B cell (primary cell): ENCODE measurements around the gene ZNF560. TPM values are rescaled to one million over a fixed set of nuclear protein-coding genes. Genes with fewer than 3 reads are reported as not detected.

Experiments used
- ATAC-seq: fragments of 200-7000 bp; cut with Tn5 transposase; one replicate; pipeline ENCODE4 v1.10.0; 2021; ENCODE audit warnings: low read depth, mild to moderate bottlenecking, moderate number of reproducible peaks, moderate library complexity
- CTCF ChIA-PET: fragments of 350-600 bp; sonication (Branson Sonifier 250); formaldehyde crosslinking; loops from one replicate; lab custom pipeline; 2021; ENCODE audit warnings: antibody characterized with exemption, inconsistent platforms; lab: Charles Lee
- POLR2A ChIA-PET: fragments of 350-600 bp; sonication (Branson Sonifier 250); formaldehyde crosslinking; loops from one replicate; lab custom pipeline; 2021; ENCODE audit warnings: antibody characterized with exemption; lab: Charles Lee
- DNase-seq: peaks from one replicate; pipeline ENCODE4 v3.0.0; 2013
- H2AFZ ChIP-seq: 2 replicates; pipeline ENCODE4 v1.6.1; 2012; ENCODE audit warnings: mild to moderate bottlenecking, low read depth, low read length; ENCODE audit not compliant: insufficient read depth, poor library complexity, severe bottlenecking
- H3K27ac ChIP-seq, 2 donors: 1 replicate in 1 of 2; 2 replicates in 1 of 2; pipeline ENCODE4 v1.5.1; 2012 to 2013; ENCODE audit warnings: low read length in 2 of 2, mild to moderate bottlenecking in 2 of 2, moderate library complexity in 1 of 2
- H3K27me3 ChIP-seq, 4 experiments: fragments of 200-600 bp in 1 of 4; sonication (generic) in 1 of 4; replicated peaks in 1 of 4; 1 replicate in 2 of 4; 2 replicates in 2 of 4; pipeline versions ENCODE4 v1.6.1 to v1.7.0; 2013 to 2016; ENCODE audit warnings: low read length in 3 of 4, mild to moderate bottlenecking in 2 of 4, mixed read lengths in 1 of 4, moderate library complexity in 1 of 4; ENCODE audit not compliant: insufficient read depth in 4 of 4, control insufficient read depth in 3 of 4; ENCODE audit errors: control extremely low read depth in 1 of 4
- H3K36me3 ChIP-seq, 2 experiments: replicated peaks in 1 of 2; 1 replicate in 1 of 2; 2 replicates in 1 of 2; pipeline versions ENCODE4 v1.6.1 to v1.7.1; 2013; ENCODE audit warnings: low read length in 1 of 2; ENCODE audit not compliant: insufficient read depth in 2 of 2, control insufficient read depth in 1 of 2; ENCODE audit errors: control extremely low read depth in 1 of 2, extremely low read depth in 1 of 2
- H3K4me1 ChIP-seq, 2 donors: fragments of 200-600 bp in 1 of 2; sonication (generic) in 1 of 2; 1 replicate in 1 of 2; 2 replicates in 1 of 2; pipeline versions ENCODE4 v1.5.1 to v1.6.1; 2013 to 2017; ENCODE audit warnings: low read length in 2 of 2; ENCODE audit not compliant: control insufficient read depth in 2 of 2, insufficient read depth in 2 of 2
- H3K4me2 ChIP-seq: replicated peaks from 2 replicates; pipeline ENCODE3; 2012; ENCODE audit warnings: mild to moderate bottlenecking, low read depth, low read length; ENCODE audit not compliant: poor library complexity, severe bottlenecking
- H3K4me3 ChIP-seq, 5 experiments: fragments of 200-600 bp in 1 of 5; sonication (generic) in 1 of 5; 1 replicate in 3 of 5; 2 replicates in 2 of 5; pipeline versions ENCODE4 v1.5.1 to v1.7.0; 2011 to 2016; ENCODE audit warnings: low read length in 4 of 5, mild to moderate bottlenecking in 4 of 5, low read depth in 2 of 5, control low read depth in 1 of 5, moderate library complexity in 1 of 5; ENCODE audit not compliant: insufficient read depth in 1 of 5; ENCODE audit errors: control extremely low read depth in 1 of 5, extremely low read depth in 1 of 5
- H3K79me2 ChIP-seq: fragments of 200-600 bp; sonication (generic); one replicate; pipeline ENCODE4 v1.6.0; 2016; ENCODE audit warnings: low read length; ENCODE audit not compliant: control insufficient read depth, insufficient read depth
- H3K9ac ChIP-seq: fragments of 200-600 bp; sonication (generic); 2 replicates; pipeline ENCODE4 v1.6.1; 2017; ENCODE audit warnings: mild to moderate bottlenecking, low read length, moderate library complexity
- H3K9me3 ChIP-seq, 3 donors: one replicate each; pipeline versions ENCODE4 v1.6.1 to v1.7.1; 2013; ENCODE audit warnings: low read length in 2 of 3; ENCODE audit not compliant: control insufficient read depth in 2 of 3, insufficient read depth in 1 of 3; ENCODE audit errors: control extremely low read depth in 1 of 3
- H4K20me1 ChIP-seq: 2 replicates; pipeline ENCODE4 v1.6.0; 2012; ENCODE audit warnings: mild to moderate bottlenecking, low read length; ENCODE audit not compliant: insufficient read depth, control insufficient read depth, poor library complexity, severe bottlenecking
- H3K27ac Mint-ChIP-seq: one replicate; pipeline ENCODE4 v1.8.0; 2021; ENCODE audit warnings: mixed read lengths
- H3K27me3 Mint-ChIP-seq: one replicate; pipeline ENCODE4 v1.8.0; 2021; ENCODE audit warnings: mixed read lengths
- H3K4me1 Mint-ChIP-seq: one replicate; pipeline ENCODE4 v1.8.0; 2021; ENCODE audit warnings: mixed read lengths
- H3K4me3 Mint-ChIP-seq: one replicate; pipeline ENCODE4 v1.8.0; 2021; ENCODE audit warnings: mixed read lengths
- H3K9me3 Mint-ChIP-seq: one replicate; pipeline ENCODE4 v1.8.0; 2022; ENCODE audit warnings: mixed read lengths; ENCODE audit not compliant: insufficient read depth
- EZH2 ChIP-seq: IDR thresholded peaks from 2 replicates; pipeline ENCODE4 v1.6.1; 2012; ENCODE audit warnings: borderline replicate concordance, low read depth, mild to moderate bottlenecking, moderate library complexity, low read length; ENCODE audit not compliant: insufficient read depth, poor library complexity, severe bottlenecking
- WGBS: methylation state at CpG from one replicate; pipeline ENCODE4 v1.1.5; 2013; ENCODE audit warnings: missing lambda C conversion rate; ENCODE audit not compliant: insufficient coverage; 5-methylcytosine and 5-hydroxymethylcytosine counted together
- intact Hi-C: fragments of 100-400 bp; cut with micrococcal nuclease; formaldehyde crosslinking; loops from one replicate; pipeline ENCODE4 v1.10.0; 2022
- polyA plus RNA-seq: library from polyadenylated mRNA; depleted of rRNA; stranded (reverse); fragments of >200 nt; gene quantifications from 2 replicates; pipeline ENCODE4 v1.2.3, GENCODE V29; 2012
- total RNA-seq, 2 donors: library from RNA; stranded (reverse); fragments of 120-200 nt in 1 of 2; gene quantifications; 1 replicate in 1 of 2; 2 replicates in 1 of 2; pipeline versions ENCODE4 v1.2.3 to v1.2.4, GENCODE V29; 2013 to 2022
- TF ChIP-seq, protein P1 (sequence below): fragments of 200-600 bp; IDR thresholded peaks from one replicate; pipeline ENCODE4 v1.8.0; 2022; ENCODE audit warnings: antibody characterized with exemption, mild to moderate bottlenecking

Gene ZNF560
- total and polyA plus RNA-seq, 2 donors (not counting 1 experiment from before 2014, with no cell fraction given): not detected

DNA sequence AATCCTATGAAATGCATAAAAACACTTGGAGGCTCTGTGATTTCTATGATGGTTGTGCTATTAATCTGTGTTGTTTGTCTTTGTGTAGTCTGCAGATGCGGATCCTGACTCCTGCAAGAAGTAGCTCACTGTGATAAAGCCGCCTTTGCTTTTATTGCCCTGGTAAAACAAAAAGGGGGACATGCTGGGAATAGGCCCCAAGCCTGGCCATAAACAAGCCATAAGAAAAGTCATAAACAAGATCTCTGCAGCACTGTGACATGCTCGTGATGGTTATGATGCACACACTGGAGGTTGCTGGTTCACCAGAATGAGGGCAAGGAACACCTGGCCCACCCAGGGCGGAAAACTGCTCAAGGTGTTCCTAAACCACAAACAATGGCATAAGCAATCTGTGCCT is 36.5 kb downstream of the ZNF560 start:
- Histone ChIP-seq H3K9me3 (peaks cover 15 to 38% (median 36%) of the 10 kb centered on the region in 3 donors), H2AFZ (no peak overlapping the region), H3K4me2 (no peak overlapping the region), H3K79me2 (no peaks in the 10 kb centered on the region), H3K36me3 (no peaks in the 10 kb centered on the region), H3K4me1 (no peaks in the 10 kb centered on the region), H4K20me1 (no peaks in the 10 kb centered on the region), H3K27me3 (no peaks in the 10 kb centered on the region), H3K27ac (no peak overlapping the region), H3K9ac (no peak overlapping the region), H3K4me3 (no peak overlapping the region)
- Mint-ChIP-seq H3K9me3 (peaks cover 25% of the 10 kb centered on the region), H3K4me1 (no peaks in the 10 kb centered on the region), H3K4me3 (no peak overlapping the region), H3K27ac (no peak overlapping the region), H3K27me3 (no peaks in the 10 kb centered on the region)
- no peak for DNase-seq
- ChIA-PET CTCF (no interaction called here), POLR2A (no interaction called here)
- intact Hi-C loops: no loop called here
- WGBS: 96% methylated on average over 4 of the region's 4 CpGs
- no peak for ATAC-seq
- no peak for TF ChIP-seq EZH2
- TF ChIP-seq, protein P1, sequence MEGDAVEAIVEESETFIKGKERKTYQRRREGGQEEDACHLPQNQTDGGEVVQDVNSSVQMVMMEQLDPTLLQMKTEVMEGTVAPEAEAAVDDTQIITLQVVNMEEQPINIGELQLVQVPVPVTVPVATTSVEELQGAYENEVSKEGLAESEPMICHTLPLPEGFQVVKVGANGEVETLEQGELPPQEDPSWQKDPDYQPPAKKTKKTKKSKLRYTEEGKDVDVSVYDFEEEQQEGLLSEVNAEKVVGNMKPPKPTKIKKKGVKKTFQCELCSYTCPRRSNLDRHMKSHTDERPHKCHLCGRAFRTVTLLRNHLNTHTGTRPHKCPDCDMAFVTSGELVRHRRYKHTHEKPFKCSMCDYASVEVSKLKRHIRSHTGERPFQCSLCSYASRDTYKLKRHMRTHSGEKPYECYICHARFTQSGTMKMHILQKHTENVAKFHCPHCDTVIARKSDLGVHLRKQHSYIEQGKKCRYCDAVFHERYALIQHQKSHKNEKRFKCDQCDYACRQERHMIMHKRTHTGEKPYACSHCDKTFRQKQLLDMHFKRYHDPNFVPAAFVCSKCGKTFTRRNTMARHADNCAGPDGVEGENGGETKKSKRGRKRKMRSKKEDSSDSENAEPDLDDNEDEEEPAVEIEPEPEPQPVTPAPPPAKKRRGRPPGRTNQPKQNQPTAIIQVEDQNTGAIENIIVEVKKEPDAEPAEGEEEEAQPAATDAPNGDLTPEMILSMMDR: no peak

DNA sequence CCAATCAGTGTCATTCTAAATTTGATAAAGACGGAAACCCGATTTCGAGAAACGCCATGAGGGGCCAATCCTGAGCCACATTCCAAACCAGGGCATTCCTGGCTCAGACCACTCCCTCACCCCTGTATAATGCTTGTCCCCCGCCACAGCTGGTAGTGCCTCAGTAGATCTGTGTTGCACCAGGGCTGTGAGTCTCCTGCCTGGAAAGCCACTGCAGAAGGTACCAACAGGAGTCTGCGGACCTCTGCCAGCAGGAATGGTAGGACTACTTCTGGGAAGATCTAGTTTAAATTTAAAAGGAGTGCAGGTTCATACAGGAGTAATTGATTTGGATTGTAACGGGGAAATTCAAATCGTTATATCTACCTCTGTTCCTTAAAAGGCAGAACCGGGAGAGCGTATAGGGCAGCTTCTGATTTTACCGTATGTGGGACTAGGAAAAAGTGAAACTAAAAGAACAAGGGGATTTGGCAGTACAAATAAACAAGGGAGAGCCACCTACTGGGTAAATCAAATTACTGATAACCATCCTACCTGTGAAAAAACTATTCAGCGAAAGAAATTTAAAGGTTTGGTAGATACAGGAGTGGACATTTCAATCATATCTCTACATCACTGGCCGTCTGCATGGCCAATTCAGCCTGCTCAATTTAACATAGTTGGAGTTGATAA is 42.3 kb downstream of the ZNF560 start:
- ChIA-PET POLR2A (no interaction called here), CTCF (no interaction called here)
- Histone ChIP-seq H3K4me1 (no peaks in the 10 kb centered on the region), H3K9ac (no peak overlapping the region), H3K27me3 (no peaks in the 10 kb centered on the region), H3K4me2 (no peak overlapping the region), H3K4me3 (no peak overlapping the region), H3K9me3 (peaks cover 4 to 57% (median 29%) of the 10 kb centered on the region in 3 donors), H3K79me2 (no peaks in the 10 kb centered on the region), H4K20me1 (no peaks in the 10 kb centered on the region), H2AFZ (no peak overlapping the region), H3K27ac (no peak overlapping the region), H3K36me3 (no peaks in the 10 kb centered on the region)
- no peaks in the 10 kb centered on the region for H3K27me3 Mint-ChIP-seq
- ATAC-seq: no peak
- H3K9me3 Mint-ChIP-seq: peaks cover 34% of the 10 kb centered on the region
- intact Hi-C loops: no loop called here
- no peak overlapping the region for H3K27ac Mint-ChIP-seq
- TF ChIP-seq, protein P1: no peak
- no peak for TF ChIP-seq EZH2
- no peak overlapping the region for H3K4me3 Mint-ChIP-seq
- no peak for DNase-seq
- no peaks in the 10 kb centered on the region for H3K4me1 Mint-ChIP-seq
- WGBS: 64% methylated on average over 7 of the region's 13 CpGs
